Smooth muscle cell (in vitro differentiated cells): ENCODE data around the gene CRIM1. TPM values are rescaled to one million over a fixed set of nuclear protein-coding genes. Genes with fewer than 3 reads are reported as not detected.
A peak's percentile ranks its signal among the peaks of the same experiment; 100 is the strongest.
"Not testable (repeated sequence)": the region's sequence is repeated elsewhere in the genome, so short reads cannot be mapped to it uniquely, and the experiment has no call there.

ENCODE experiments used
- DNase-seq: peaks from one replicate; lab custom pipeline; 2025; ENCODE audit not compliant: unreplicated experiment; lab: John Stamatoyannopoulos, UW
- H2AFZ ChIP-seq: fragments of 200-600 bp; sonication (generic); 2 replicates; pipeline ENCODE4 v1.6.0; 2016; ENCODE audit warnings: antibody characterized with exemption, low read depth, mild to moderate bottlenecking
- H3F3A ChIP-seq: fragments of 200-600 bp; sonication (generic); 2 replicates; pipeline ENCODE4 v1.6.0; 2017; ENCODE audit warnings: antibody characterized with exemption, low read depth
- H3K27ac ChIP-seq: fragments of 200-600 bp; sonication (generic); 2 replicates; pipeline ENCODE4 v1.5.1; 2016; ENCODE audit warnings: low read depth, mild to moderate bottlenecking
- H3K27me3 ChIP-seq: fragments of 200-600 bp; sonication (generic); 2 replicates; pipeline ENCODE4 v1.6.1; 2016; ENCODE audit warnings: low read depth, mild to moderate bottlenecking
- H3K36me3 ChIP-seq: fragments of 200-600 bp; sonication (generic); 2 replicates; pipeline ENCODE4 v1.5.1; 2016; ENCODE audit warnings: low read depth
- H3K4me1 ChIP-seq: fragments of 200-600 bp; sonication (generic); 2 replicates; pipeline ENCODE4 v1.5.1; 2016; ENCODE audit warnings: low read depth
- H3K4me2 ChIP-seq: fragments of 200-600 bp; sonication (generic); 2 replicates; pipeline ENCODE4 v1.6.0; 2016; ENCODE audit warnings: mild to moderate bottlenecking
- H3K4me3 ChIP-seq: fragments of 200-600 bp; sonication (generic); 2 replicates; pipeline ENCODE4 v1.5.1; 2016; ENCODE audit warnings: mild to moderate bottlenecking
- H3K79me2 ChIP-seq: fragments of 200-600 bp; sonication (generic); 2 replicates; pipeline ENCODE4 v1.6.0; 2016; ENCODE audit warnings: low read depth, mild to moderate bottlenecking
- H3K9ac ChIP-seq: fragments of 200-600 bp; sonication (generic); 2 replicates; pipeline ENCODE4 v1.6.0; 2016; ENCODE audit warnings: low read depth
- H3K9me3 ChIP-seq: fragments of 200-600 bp; sonication (generic); replicated peaks from 2 replicates; pipeline ENCODE4 v1.5.1; 2016; ENCODE audit warnings: low read depth
- H4K20me1 ChIP-seq: fragments of 200-600 bp; sonication (generic); 2 replicates; pipeline ENCODE4 v1.6.0; 2016; ENCODE audit warnings: low read depth
- CTCF ChIP-seq: fragments of 200-600 bp; sonication (generic); IDR thresholded peaks from 2 replicates; pipeline ENCODE4 v1.5.1; 2017; ENCODE audit warnings: borderline replicate concordance, mild to moderate bottlenecking, antibody characterized with exemption; ENCODE audit not compliant: insufficient read depth, poor library complexity, severe bottlenecking
- WGBS: methylation state at CpG from one replicate; pipeline ENCODE4 v1.1.7; 2016; ENCODE audit warnings: low lambda C conversion rate; 5-methylcytosine and 5-hydroxymethylcytosine counted together
- polyA plus RNA-seq: library from polyadenylated mRNA; unstranded; fragments of >200 nt; fragmentation: Nextera tagmentation; extraction: Ambion mirVana; gene quantifications from 2 replicates; pipeline ENCODE4 v1.2.1, GENCODE V29; 2016
- total RNA-seq: library from RNA; depleted of rRNA; stranded (reverse); fragments of >200 nt; gene quantifications from 2 replicates; pipeline ENCODE4 v1.2.3, GENCODE V29; 2014

The CRIM1 gene, protein sequence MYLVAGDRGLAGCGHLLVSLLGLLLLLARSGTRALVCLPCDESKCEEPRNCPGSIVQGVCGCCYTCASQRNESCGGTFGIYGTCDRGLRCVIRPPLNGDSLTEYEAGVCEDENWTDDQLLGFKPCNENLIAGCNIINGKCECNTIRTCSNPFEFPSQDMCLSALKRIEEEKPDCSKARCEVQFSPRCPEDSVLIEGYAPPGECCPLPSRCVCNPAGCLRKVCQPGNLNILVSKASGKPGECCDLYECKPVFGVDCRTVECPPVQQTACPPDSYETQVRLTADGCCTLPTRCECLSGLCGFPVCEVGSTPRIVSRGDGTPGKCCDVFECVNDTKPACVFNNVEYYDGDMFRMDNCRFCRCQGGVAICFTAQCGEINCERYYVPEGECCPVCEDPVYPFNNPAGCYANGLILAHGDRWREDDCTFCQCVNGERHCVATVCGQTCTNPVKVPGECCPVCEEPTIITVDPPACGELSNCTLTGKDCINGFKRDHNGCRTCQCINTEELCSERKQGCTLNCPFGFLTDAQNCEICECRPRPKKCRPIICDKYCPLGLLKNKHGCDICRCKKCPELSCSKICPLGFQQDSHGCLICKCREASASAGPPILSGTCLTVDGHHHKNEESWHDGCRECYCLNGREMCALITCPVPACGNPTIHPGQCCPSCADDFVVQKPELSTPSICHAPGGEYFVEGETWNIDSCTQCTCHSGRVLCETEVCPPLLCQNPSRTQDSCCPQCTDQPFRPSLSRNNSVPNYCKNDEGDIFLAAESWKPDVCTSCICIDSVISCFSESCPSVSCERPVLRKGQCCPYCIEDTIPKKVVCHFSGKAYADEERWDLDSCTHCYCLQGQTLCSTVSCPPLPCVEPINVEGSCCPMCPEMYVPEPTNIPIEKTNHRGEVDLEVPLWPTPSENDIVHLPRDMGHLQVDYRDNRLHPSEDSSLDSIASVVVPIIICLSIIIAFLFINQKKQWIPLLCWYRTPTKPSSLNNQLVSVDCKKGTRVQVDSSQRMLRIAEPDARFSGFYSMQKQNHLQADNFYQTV
- total RNA-seq (28.0 and 32.8 TPM in 2 replicates), polyA plus RNA-seq (10.1 and 15.7 TPM in 2 replicates)

DNA sequence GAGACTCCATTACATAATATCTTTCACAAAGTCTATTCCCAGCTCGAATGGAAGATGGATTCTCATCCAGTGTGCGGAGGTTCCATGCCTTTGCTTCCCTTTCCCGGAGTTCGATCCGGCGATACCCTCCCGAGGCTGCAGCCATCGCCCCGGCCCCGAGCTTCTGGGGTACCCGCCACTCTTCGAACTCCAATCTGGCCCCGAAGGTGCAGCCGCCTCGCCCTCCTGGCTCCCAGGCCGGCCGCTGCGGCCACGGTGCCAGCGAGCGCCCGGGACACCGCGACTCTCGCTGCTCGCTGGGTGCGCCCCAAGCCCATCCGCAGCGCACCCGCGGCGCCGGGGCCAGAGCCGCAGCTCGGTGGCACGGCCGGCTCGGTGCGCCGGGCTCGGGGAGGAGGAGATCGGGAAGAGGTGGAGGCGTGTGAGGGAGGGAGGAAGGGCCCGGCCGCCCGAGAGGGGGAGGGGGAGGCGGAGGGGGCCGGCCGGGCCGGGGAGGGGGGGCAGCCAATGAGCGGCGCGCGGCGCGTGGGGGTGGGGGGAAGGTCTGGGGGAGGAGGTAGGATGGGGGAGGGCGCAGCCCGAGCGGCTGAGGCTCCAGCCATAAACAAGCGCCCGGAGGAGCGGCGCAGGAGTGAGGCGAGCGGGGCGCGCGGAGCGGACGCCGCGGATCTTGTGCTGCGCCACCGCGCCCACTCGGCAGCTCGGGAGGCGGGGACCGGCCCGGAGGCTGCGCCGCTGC, at the start of gene CRIM1:
Gene CRIM1 (plus strand): TSS at position 628 of the 739 bp plus-strand sequence. CDS start 515 bp downstream, outside the sequence.
- WGBS, result 1% methylated on average over 56 of the region's 82 CpGs
- TF ChIP-seq CTCF, result no peak
- Histone ChIP-seq H3K27me3 (no peaks in the 10 kb centered on the region), H3K4me2 (peak within 1 kb of the TSS; percentile 84), H3K4me1 (peaks cover 15% of the 10 kb centered on the region), H3K36me3 (no peaks in the 10 kb centered on the region), H4K20me1 (no peaks in the 10 kb centered on the region), H3K4me3 (peak within 1 kb of the TSS; percentile 60), H3K27ac (peak within 1 kb of the TSS; percentile 81), H3K79me2 (peaks cover 15% of the 10 kb centered on the region), H2AFZ (peak within 1 kb of the TSS; percentile 87), H3K9me3 (no peaks in the 10 kb centered on the region), H3K9ac (peak within 1 kb of the TSS; percentile 73), H3F3A (peaks cover 16% of the 10 kb centered on the region)
- DNase-seq, result peak; percentile 64

DNA sequence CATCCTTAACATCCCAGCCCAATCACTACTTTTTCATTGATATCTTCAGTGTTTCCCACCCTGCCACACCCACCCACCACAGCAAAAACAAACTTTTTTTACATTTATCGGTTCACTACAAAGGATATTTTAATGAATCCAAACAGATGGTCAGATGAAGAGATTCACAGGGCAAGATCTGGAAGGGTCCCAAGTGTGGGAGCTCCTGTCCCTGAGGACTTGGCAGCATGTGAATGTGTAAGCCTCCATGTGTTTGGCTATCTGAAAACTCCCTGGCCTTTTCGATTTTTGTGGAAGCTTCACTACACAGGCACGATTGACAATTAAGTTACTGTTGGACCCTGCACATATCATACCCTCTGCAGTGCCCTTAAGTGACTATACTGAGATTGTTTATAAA, 48.1 kb upstream of the CRIM1 start:
- Histone ChIP-seq H3K79me2 (no peaks in the 10 kb centered on the region), H3K27ac (no peak overlapping the region), H3K4me1 (no peaks in the 10 kb centered on the region), H3F3A (no peaks in the 10 kb centered on the region), H3K36me3 (no peaks in the 10 kb centered on the region), H4K20me1 (no peaks in the 10 kb centered on the region), H3K9ac (no peak overlapping the region), H3K4me2 (no peak overlapping the region), H3K4me3 (no peak overlapping the region), H3K27me3 (no peaks in the 10 kb centered on the region), H2AFZ (no peak overlapping the region), H3K9me3 (no peaks in the 10 kb centered on the region)
- no peak for DNase-seq
- 87% methylated on average over 3 of the region's 3 CpGs for WGBS
- no peak for TF ChIP-seq CTCF

DNA sequence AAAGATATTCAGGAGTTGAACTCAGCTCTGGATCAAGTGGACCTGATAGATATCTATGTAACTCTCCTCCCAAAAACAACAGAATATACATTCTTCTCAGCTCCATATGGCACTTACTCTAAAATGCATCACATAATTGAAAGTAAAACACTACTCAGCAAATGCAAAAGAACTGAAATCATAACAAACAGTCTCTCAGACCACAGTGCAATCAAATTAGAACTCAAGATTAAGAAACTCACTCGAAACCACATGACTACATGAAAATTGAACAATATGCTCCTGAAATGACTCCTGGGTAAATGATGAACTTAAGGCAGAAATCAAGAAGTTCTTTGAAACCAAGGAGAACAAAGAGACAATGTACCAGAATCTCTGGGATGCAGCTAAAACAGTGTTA, 45.1 kb upstream of the CRIM1 start:
- H3K27ac ChIP-seq, H4K20me1 ChIP-seq, H3K27me3 ChIP-seq, H3K4me3 ChIP-seq, H3K4me1 ChIP-seq, H2AFZ ChIP-seq, H3K9ac ChIP-seq, H3K9me3 ChIP-seq, H3F3A ChIP-seq, H3K79me2 ChIP-seq, H3K36me3 ChIP-seq, H3K4me2 ChIP-seq, DNase-seq: not testable (repeated sequence)
- WGBS, result 85% methylated on average over 1 of the region's 1 CpG
